DOHH2 (cell line): ENCODE measurements around the gene ZMIZ1.

ENCODE experiments used
- CTCF ChIP-seq: fragments of 200-600 bp; sonication (generic); IDR thresholded peaks from one replicate; pipeline ENCODE4 v1.5.1; 2014; ENCODE audit warnings: antibody characterized with exemption, mild to moderate bottlenecking, low read depth, low read length; ENCODE audit not compliant: poor library complexity, severe bottlenecking
- EZH2phosphoT487 ChIP-seq: fragments of 200-600 bp; sonication (generic); IDR thresholded peaks from 2 replicates; pipeline ENCODE4 v1.6.1; 2017; ENCODE audit warnings: borderline replicate concordance, mild to moderate bottlenecking, antibody characterized with exemption, low read length, moderate library complexity, mixed read lengths

- TF ChIP-seq CTCF (no peak), EZH2phosphoT487 (no peak)
These were observed 15.1 kb upstream of the ZMIZ1 start for GRCh38 chr10:79053481-79054202.
